Smooth muscle cell (in vitro differentiated cells): ENCODE data around the gene IER5L. TPM values are rescaled to one million over a fixed set of nuclear protein-coding genes. Genes with fewer than 3 reads are reported as not detected.

ENCODE experiments used
- DNase-seq: peaks from one replicate; lab custom pipeline; 2025; ENCODE audit not compliant: unreplicated experiment; lab: John Stamatoyannopoulos, UW
- H2AFZ ChIP-seq: fragments of 200-600 bp; sonication (generic); 2 replicates; pipeline ENCODE4 v1.6.0; 2016; ENCODE audit warnings: antibody characterized with exemption, low read depth, mild to moderate bottlenecking
- H3F3A ChIP-seq: fragments of 200-600 bp; sonication (generic); 2 replicates; pipeline ENCODE4 v1.6.0; 2017; ENCODE audit warnings: antibody characterized with exemption, low read depth
- H3K27ac ChIP-seq: fragments of 200-600 bp; sonication (generic); 2 replicates; pipeline ENCODE4 v1.5.1; 2016; ENCODE audit warnings: low read depth, mild to moderate bottlenecking
- H3K27me3 ChIP-seq: fragments of 200-600 bp; sonication (generic); 2 replicates; pipeline ENCODE4 v1.6.1; 2016; ENCODE audit warnings: low read depth, mild to moderate bottlenecking
- H3K36me3 ChIP-seq: fragments of 200-600 bp; sonication (generic); 2 replicates; pipeline ENCODE4 v1.5.1; 2016; ENCODE audit warnings: low read depth
- H3K4me1 ChIP-seq: fragments of 200-600 bp; sonication (generic); 2 replicates; pipeline ENCODE4 v1.5.1; 2016; ENCODE audit warnings: low read depth
- H3K4me2 ChIP-seq: fragments of 200-600 bp; sonication (generic); 2 replicates; pipeline ENCODE4 v1.6.0; 2016; ENCODE audit warnings: mild to moderate bottlenecking
- H3K4me3 ChIP-seq: fragments of 200-600 bp; sonication (generic); 2 replicates; pipeline ENCODE4 v1.5.1; 2016; ENCODE audit warnings: mild to moderate bottlenecking
- H3K79me2 ChIP-seq: fragments of 200-600 bp; sonication (generic); 2 replicates; pipeline ENCODE4 v1.6.0; 2016; ENCODE audit warnings: low read depth, mild to moderate bottlenecking
- H3K9ac ChIP-seq: fragments of 200-600 bp; sonication (generic); 2 replicates; pipeline ENCODE4 v1.6.0; 2016; ENCODE audit warnings: low read depth
- H3K9me3 ChIP-seq: fragments of 200-600 bp; sonication (generic); replicated peaks from 2 replicates; pipeline ENCODE4 v1.5.1; 2016; ENCODE audit warnings: low read depth
- H4K20me1 ChIP-seq: fragments of 200-600 bp; sonication (generic); 2 replicates; pipeline ENCODE4 v1.6.0; 2016; ENCODE audit warnings: low read depth
- CTCF ChIP-seq: fragments of 200-600 bp; sonication (generic); IDR thresholded peaks from 2 replicates; pipeline ENCODE4 v1.5.1; 2017; ENCODE audit warnings: borderline replicate concordance, mild to moderate bottlenecking, antibody characterized with exemption; ENCODE audit not compliant: insufficient read depth, poor library complexity, severe bottlenecking
- WGBS: methylation state at CpG from one replicate; pipeline ENCODE4 v1.1.7; 2016; ENCODE audit warnings: low lambda C conversion rate; 5-methylcytosine and 5-hydroxymethylcytosine counted together
- polyA plus RNA-seq: library from polyadenylated mRNA; unstranded; fragments of >200 nt; fragmentation: Nextera tagmentation; extraction: Ambion mirVana; gene quantifications from 2 replicates; pipeline ENCODE4 v1.2.1, GENCODE V29; 2016
- total RNA-seq: library from RNA; depleted of rRNA; stranded (reverse); fragments of >200 nt; gene quantifications from 2 replicates; pipeline ENCODE4 v1.2.3, GENCODE V29; 2014

IER5L gene
- total and polyA plus RNA-seq, 2 experiments from 2014 or later = 28.3 to 31.7 TPM

DNA sequence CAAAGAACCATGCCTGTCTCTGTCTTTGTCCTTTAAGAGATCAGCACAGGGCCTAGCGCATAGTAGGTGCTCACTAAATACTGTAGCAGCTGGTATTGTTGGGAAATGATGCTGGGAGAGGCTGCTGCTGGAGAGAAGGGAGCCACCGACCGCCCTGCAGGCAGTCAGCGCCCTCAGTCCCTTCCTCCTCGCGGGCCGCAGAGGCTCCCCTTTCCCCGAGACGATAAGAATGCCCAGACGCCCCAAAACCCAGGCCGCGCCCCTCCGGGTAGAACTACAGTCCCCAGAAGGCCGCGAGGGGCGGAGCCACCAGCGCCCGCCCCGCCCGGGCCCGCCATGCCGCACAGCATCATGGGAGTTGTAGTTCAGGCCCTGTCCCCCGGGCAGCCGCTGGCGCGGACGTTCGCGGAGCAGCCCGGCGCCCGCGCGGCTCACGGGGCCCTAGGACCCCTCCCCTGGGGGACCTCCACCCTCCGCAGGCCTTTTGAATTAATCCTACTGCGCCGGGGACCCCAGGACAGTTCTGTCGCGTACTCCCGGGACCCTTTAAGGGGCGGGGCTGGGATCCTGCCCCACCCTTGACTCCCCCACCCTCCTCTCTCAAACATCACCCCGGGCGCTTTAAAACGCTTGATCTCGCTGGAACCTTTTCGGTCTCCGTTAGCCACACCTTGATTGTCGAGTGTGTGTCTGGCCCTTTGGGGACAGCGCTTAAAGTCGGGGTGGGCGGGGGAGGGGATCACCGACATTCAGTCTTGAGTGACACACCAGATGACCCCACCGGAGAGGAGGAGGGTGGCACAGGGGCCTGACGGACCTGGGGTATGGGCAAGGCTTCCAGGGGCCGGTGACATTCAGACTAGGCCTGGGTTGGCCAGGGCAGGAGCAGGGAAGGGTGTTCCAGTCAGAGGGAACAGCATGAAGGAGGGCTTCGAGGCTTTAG, 24.8 kb upstream of the IER5L start:
- DNase-seq = peak; percentile 53

DNA sequence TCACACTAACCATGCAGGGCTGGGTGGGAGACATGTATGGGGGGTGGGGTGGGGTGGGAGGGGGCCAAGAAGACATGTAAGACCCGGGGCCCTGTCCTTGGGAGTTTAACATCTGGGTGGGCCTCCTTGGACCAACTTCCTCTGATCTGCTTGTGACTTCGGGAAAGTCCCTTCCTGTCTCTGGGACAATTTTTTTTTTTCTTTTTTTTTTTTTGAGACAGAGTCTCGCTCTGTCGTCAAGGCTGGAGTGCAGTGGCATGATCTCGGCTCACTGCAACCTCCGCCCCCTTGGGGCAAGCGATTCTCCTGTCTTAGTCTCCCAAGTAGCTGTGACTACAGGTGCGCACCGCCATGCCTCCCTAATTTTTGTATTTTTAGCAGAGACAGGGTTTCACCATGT, 23.8 kb upstream of the IER5L start:
- WGBS = 80% methylated on average over 9 of the region's 9 CpGs
- H3K27ac ChIP-seq = no peak overlapping the region
- no peak for TF ChIP-seq CTCF

More for the DNA sequence above, 24.8 kb upstream of the IER5L start:
- Histone ChIP-seq H3K4me2 (peak overlapping the region; percentile 87), H3K27me3 (no peaks in the 10 kb centered on the region), H3K79me2 (no peaks in the 10 kb centered on the region), H3F3A (peaks cover 6% of the 10 kb centered on the region), H3K9me3 (no peaks in the 10 kb centered on the region), H3K9ac (peak overlapping the region; percentile 96), H3K4me1 (peaks cover 6% of the 10 kb centered on the region), H3K4me3 (peak overlapping the region; percentile 93), H4K20me1 (no peaks in the 10 kb centered on the region), H3K27ac (peak overlapping the region; percentile 63), H3K36me3 (no peaks in the 10 kb centered on the region), H2AFZ (peak overlapping the region; percentile 98)
- TF ChIP-seq CTCF = no peak
- WGBS = 6% methylated on average over 39 of the region's 57 CpGs

GRCh38 chr9:129201289-129201688, 23.2 kb upstream of the IER5L start:
- Histone ChIP-seq H3K9me3 (no peaks in the 10 kb centered on the region), H3K27me3 (no peaks in the 10 kb centered on the region), H3K4me3 (no peak overlapping the region), H3K9ac (no peak overlapping the region), H4K20me1 (no peaks in the 10 kb centered on the region), H3F3A (peaks cover 8% of the 10 kb centered on the region), H3K36me3 (no peaks in the 10 kb centered on the region), H3K4me2 (no peak overlapping the region), H3K4me1 (peaks cover 6% of the 10 kb centered on the region), H3K79me2 (no peaks in the 10 kb centered on the region), H2AFZ (no peak overlapping the region), H3K27ac (no peak overlapping the region)
- 82% methylated on average over 9 of the region's 9 CpGs for WGBS
- DNase-seq = no peak
- no peak for TF ChIP-seq CTCF

More for the DNA sequence above, 23.8 kb upstream of the IER5L start:
- H4K20me1 ChIP-seq = no peaks in the 10 kb centered on the region
- H3K36me3 ChIP-seq = no peaks in the 10 kb centered on the region
- peaks cover 8% of the 10 kb centered on the region for H3F3A ChIP-seq
- peaks cover 6% of the 10 kb centered on the region for H3K4me1 ChIP-seq
- H3K4me3 ChIP-seq = no peak overlapping the region
- no peak overlapping the region for H2AFZ ChIP-seq
- no peaks in the 10 kb centered on the region for H3K27me3 ChIP-seq
- no peak for DNase-seq
- H3K79me2 ChIP-seq = no peaks in the 10 kb centered on the region
- H3K9ac ChIP-seq = no peak overlapping the region
- H3K9me3 ChIP-seq = no peaks in the 10 kb centered on the region
- no peak overlapping the region for H3K4me2 ChIP-seq
